HG03196 (cell line): ENCODE results near the gene FMO5.
"Not testable (repeated sequence)": the region's sequence is repeated elsewhere in the genome, so short reads cannot be mapped to it uniquely, and the experiment has no call there.

Experiments
- ATAC-seq: cut with Tn5 transposase; IDR thresholded peaks from one replicate; pipeline ENCODE4 v1.9.1; 2021; ENCODE audit not compliant: unreplicated experiment

FMO5 gene

DNA sequence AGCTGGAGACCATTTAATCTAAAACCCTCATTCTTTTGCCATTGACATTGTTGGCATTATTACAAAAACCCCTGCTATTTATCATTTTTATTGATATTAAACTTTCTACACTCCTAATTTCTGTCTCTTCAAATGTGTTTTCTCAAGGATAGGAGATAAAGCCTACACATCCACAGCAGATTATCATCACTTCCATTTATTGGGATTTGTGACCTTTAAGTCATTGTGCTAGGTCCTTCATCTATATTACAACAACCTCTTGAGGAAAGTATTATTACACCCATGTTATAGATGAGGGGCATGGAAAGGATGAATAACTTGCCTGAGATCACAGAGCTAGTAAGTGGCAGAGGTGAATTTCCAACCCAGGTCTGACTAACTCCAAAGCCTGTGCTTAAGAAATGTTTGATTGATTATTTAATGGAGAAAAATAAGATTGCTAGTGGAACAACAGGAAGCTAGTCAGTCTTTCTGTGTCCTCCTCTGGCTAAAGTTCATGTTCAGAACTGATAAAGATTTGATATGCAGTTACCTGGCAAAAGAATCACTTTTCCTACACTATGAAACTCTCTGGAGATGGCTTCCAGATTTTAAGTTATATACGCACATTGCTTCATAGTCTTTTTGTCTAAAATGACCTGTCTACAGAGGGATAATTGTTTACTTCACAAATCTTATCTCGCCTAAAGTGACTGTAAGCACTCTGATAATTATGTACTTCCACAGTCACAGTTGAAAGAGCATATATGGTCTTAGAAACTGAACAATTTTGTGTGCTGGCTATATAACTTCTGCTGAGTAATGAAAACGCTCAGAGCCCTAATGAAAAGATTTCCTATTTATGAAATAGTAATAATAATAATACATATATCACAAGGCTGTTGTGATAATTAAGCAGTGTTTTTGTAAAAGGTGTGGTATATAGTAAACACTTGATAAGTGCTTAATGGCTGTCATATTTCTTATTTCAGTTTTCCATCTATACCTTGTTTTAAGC lies 15.0 kb downstream of the FMO5 start:
- ATAC-seq, result no peak

DNA sequence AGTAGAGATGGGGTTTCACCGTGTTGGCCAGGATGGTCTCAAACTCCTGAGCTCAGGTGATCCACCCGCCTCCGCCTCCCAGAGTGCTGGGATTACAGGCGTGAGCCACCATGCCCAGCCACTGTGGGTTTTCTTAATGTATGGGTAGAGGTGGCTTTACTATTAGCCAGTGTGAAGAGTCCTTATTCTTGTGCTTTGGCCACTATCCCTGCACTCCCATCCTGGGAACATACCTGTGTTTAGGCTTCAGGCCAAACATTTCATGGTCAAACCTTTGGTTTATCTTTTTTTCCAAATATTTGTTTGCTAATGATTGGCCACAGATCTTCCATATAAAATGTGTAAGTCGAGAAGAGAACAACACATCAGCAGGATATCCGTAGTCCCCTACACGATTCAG lies 16.5 kb downstream of the FMO5 start:
- ATAC-seq, result no peak

DNA sequence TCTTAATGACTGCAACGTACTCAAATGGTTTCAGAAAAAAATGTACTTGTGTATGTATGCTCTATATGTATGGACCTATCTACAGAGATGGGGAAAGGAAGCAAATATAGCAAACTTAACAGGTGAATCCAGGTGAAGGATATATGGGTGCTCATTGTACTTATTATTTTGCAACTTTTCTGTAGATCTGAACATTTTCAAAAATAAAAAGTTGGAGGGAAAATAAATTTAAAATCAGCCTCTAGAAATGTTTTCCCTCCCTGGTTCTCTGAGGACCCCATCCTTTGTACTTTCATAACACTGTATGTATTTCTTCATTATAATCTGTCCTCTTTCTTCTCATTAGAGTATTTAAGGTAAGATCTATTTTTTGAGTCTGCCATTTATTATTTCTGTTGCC lies 17.9 kb downstream of the FMO5 start:
- no peak for ATAC-seq

DNA sequence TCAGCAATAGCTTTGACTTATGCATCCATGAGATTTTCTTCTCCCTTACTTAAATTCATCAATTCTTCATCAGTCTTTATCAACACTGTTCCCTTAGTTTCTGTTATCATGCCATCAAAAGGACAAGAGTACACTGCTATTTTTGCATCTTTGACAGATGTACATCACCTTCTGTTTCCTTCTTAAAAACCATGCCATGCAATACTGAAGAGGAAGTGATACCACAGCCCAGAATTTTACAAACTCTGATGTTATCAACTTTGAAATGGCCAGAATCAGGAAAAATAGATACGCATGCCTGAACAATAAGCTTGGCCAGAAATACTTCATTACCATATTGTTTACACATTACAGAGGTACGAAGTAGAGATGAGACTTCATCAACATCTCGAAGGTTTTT lies 21.1 kb downstream of the FMO5 start:
- no peak for ATAC-seq

DNA sequence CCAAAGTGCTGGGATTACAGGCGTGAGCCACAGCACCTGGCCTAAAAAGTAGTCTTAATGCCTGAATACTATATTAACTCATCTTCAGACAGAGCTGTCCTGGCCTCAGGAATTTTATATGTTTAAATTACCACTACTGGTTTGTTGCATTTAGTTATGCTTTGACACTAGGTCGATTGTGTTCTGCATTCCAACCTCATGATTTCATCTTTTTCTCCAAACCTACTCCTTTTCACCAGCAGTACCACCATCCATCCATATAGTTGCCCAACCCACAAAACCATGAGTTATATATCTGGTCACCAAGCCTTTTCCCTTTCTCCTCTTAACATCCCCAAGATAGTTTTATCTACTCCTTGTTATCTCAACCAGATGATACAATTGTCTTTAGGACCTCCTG lies 22.6 kb downstream of the FMO5 start:
- no peak for ATAC-seq

DNA sequence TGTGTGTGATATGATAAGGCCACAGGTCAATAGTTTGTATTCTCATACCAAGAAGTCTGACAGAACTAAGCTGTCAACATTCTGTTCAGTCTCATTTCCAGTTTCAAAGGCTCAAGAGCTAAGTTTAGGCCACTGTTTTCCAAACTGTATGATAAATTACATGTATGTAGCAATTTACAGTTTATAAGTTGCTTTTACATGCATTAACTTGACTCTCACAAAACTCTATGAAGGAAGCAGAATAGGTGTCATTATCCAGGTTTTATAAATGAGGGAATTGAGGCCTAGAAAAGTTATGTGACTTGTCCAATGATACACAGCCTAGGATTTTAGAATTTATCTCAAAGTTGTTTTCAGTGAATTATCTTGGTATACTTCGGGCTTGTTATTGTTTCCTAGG lies 23.4 kb downstream of the FMO5 start:
- ATAC-seq, result no peak

DNA sequence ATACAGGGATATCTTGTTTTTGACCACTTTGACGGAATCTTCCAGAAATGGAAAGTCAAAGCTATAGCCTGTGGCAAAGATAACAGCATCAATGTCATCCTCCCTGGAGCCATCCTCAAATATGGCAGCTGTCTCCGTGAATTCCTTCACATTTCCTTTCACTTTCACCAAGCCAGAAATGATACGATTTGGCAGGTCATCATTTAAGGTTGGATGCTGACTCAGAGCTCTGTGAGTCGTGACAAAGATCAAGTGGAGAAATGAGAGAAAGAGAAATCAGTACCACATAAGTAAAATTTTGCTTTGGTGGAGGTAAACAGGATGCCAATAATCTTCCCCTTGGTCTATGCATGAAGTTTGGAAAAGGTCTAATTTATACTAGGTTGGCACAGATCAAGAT lies 23.9 kb downstream of the FMO5 start:
- ATAC-seq, result no peak

- not testable (repeated sequence) for ATAC-seq
These were observed 27.8 kb downstream of the FMO5 start for GRCh38 chr1:147197324-147197723.

DNA sequence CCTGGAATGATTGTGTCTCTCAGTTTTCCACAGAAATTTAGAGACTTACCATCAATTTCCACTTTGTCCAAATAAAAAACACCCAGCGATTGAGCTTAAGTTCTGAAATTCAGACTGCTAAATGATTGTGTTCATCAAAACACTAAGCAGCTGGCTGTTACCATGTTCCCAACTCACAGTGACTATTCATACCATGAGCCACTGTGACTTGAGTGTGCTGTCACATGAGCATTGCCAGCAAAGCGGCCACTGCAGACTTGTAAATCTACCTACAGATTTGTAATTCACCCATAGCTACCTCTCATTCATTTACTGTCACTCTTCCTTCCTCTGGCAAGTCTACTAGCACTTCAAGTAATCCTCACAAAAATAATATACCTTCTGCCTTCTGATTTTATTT lies 35.6 kb downstream of the FMO5 start:
- ATAC-seq, result no peak

GRCh38 chr1:147185432-147185831 lies 39.7 kb downstream of the FMO5 start:
- no peak for ATAC-seq

GRCh38 chr1:147177611-147178380 lies 47.3 kb downstream of the FMO5 start:
- ATAC-seq, result no peak

GRCh38 chr1:147172168-147173016 lies 52.7 kb downstream of the FMO5 start, which contains the start of gene PRKAB2:
Gene PRKAB2, minus strand, starts transcription at chr1:147172470. Its CDS starts 326 bp downstream, at chr1:147172144.
- ATAC-seq, result peak; percentile 87

GRCh38 chr1:147171399-147172167 lies 53.6 kb downstream of the FMO5 start:
- ATAC-seq, result no peak

DNA sequence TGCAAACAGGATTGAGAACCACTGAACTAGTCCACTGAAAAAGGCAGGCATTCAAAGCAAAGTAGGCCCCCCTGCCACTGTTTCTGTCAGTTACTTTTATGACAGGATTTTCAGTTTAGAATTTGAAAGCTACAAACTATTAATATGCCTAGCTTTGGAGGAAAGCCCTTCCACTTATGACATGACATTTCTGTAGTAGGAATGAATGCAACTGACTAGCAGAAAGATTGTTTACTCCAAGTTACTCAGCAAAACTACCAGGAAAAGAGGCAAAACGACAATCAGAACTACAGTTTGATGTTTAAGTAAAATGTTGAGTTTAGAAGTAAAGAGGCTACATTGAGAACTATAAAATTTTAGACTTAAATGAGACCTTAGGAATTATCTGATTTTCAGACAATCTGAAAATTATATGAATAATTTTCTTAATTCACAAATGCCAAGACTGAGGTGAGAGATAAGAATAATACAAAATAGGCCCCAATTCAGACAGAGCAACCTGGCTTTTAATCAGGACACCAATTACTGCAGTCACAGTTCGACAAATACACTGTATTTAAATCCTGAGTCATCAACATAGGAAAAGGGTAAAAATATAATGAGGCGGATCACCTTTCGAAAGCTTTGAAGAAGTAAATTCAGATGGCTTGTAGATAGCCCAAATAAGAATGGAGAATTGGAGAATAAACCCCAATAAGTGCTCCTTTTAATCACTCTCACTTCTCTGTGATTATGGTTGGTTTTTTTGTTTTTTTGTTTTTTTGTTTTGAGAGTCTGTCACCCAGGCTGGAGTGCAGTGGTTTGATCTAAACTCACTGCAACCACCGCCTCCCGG lies 55.1 kb downstream of the FMO5 start:
- no peak for ATAC-seq

GRCh38 chr1:147169171-147169570 lies 56.0 kb downstream of the FMO5 start:
- ATAC-seq, result no peak

DNA sequence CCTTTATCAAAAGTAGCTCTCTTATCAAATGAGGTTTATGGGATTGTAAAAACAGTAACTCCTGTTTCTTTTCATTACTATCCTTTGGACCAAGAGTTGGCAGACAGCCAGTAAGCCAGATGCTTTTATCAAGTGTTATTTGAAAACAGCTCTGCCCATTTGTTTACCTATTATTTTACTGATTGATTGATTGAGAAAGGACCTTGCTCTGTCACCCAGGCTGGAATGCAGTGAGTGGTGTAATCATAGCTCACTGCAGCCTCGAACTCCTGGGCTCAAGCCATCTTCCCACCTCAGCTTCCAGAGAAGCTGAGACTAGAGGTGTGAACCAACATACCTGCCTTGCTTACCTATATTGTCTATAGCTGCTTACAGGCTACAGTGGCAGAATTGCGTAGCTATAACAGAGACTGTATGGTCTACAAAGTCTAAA lies 56.5 kb downstream of the FMO5 start:
- no peak for ATAC-seq

DNA sequence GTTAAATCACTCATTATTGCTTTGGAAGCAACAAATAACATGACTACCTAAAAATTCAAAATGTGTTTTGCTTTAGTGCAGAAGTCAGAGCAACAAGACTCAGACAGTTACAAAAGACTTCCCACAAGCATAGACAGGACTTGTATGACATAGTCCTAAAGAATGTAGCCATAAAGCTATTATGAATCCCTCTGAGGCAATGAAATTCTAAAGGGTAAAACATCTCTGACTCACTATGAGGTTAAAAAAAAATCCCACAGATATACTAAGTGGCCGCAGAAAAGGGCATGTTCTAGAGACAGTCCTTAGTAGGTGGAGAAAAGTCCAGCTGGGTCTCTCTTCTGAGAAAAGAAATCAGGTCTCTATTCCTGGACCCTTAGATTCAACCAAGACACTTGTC lies 57.8 kb downstream of the FMO5 start:
- ATAC-seq, result no peak

- no peak for ATAC-seq
These were observed 62.1 kb downstream of the FMO5 start for GRCh38 chr1:147163019-147163418.

- no peak for ATAC-seq
These were observed 63.0 kb downstream of the FMO5 start for GRCh38 chr1:147162093-147162492.
